HEK293 (cell line): ENCODE measurements around the gene HSD17B7.

Experiments
- CTCF ChIA-PET: fragments of 350-600 bp; formaldehyde crosslinking; extraction: SDS; loops from one replicate; lab custom pipeline; 2021; ENCODE audit warnings: antibody characterized with exemption; lab: Yijun Ruan, JAX
- POLR2A ChIA-PET: fragments of 300-600 bp; formaldehyde crosslinking; extraction: SDS; loops from one replicate; lab custom pipeline; 2020; ENCODE audit warnings: antibody characterized with exemption, inconsistent platforms; lab: Yijun Ruan, JAX
- H3K27ac ChIP-seq: fragments of 200-500 bp; sonication (Bioruptor generic); 2 replicates; pipeline ENCODE4 v1.5.1; 2014; ENCODE audit warnings: low read depth, low read length, control low read depth, inconsistent platforms; ENCODE audit errors: extremely low read depth
- H3K36me3 ChIP-seq, 2 experiments: fragments of 200-500 bp in 1 of 2; sonication (Bioruptor generic) in 1 of 2; 1 replicate in 1 of 2; 2 replicates in 1 of 2; pipeline ENCODE4 v1.5.1; 2014 to 2017; ENCODE audit warnings: inconsistent platforms in 2 of 2, low read length in 2 of 2; ENCODE audit not compliant: control insufficient read depth in 2 of 2, insufficient read depth in 1 of 2
- H3K4me1 ChIP-seq: fragments of 200-500 bp; sonication (Bioruptor generic); 2 replicates; pipeline ENCODE4 v1.5.1; 2014; ENCODE audit warnings: mild to moderate bottlenecking, low read length, inconsistent platforms; ENCODE audit not compliant: control insufficient read depth, insufficient read depth
- H3K4me3 ChIP-seq: 2 replicates; pipeline ENCODE4 v1.5.1; 2011; ENCODE audit warnings: low read depth, mild to moderate bottlenecking, control low read depth, low read length, moderate library complexity
- H3K9me3 ChIP-seq: fragments of 200-500 bp; sonication (Bioruptor generic); 2 replicates; pipeline ENCODE4 v1.5.1; 2014; ENCODE audit warnings: low read depth, low read length, inconsistent platforms; ENCODE audit not compliant: control insufficient read depth, insufficient read depth
- GFI1B ChIP-seq: fragments of 450-650 bp; formaldehyde crosslinking; IDR thresholded peaks from 2 replicates; pipeline ENCODE4 v1.5.1; 2016; ENCODE audit warnings: missing biosample characterization, missing genetic modification characterization
- OVOL3 ChIP-seq: fragments of 450-650 bp; formaldehyde crosslinking; IDR thresholded peaks from 2 replicates; pipeline ENCODE4 v1.5.1; 2016; ENCODE audit warnings: missing biosample characterization, missing genetic modification characterization
- REST ChIP-seq: fragments of 450-650 bp; formaldehyde crosslinking; IDR thresholded peaks from 2 replicates; pipeline ENCODE4 v1.5.1; 2016; ENCODE audit warnings: missing biosample characterization, missing genetic modification characterization
- SCRT1 ChIP-seq: fragments of 450-650 bp; formaldehyde crosslinking; IDR thresholded peaks from 2 replicates; pipeline ENCODE4 v1.5.1; 2016; ENCODE audit warnings: missing biosample characterization, missing genetic modification characterization, borderline replicate concordance
- TCF7L2 ChIP-seq: IDR thresholded peaks from 2 replicates; pipeline ENCODE4 v1.6.1; 2011; ENCODE audit warnings: low read depth, mild to moderate bottlenecking, inconsistent platforms, low read length, moderate library complexity, borderline replicate concordance
- ZBTB17 ChIP-seq: fragments of 450-650 bp; formaldehyde crosslinking; IDR thresholded peaks from 2 replicates; pipeline ENCODE4 v1.5.1; 2016; ENCODE audit warnings: missing biosample characterization, missing genetic modification characterization
- ZBTB6 ChIP-seq: fragments of 450-650 bp; formaldehyde crosslinking; IDR thresholded peaks from 2 replicates; pipeline ENCODE4 v1.5.1; 2017; ENCODE audit warnings: missing biosample characterization, missing genetic modification characterization
- ZFP3 ChIP-seq: fragments of 450-650 bp; formaldehyde crosslinking; IDR thresholded peaks from 2 replicates; pipeline ENCODE4 v1.5.1; 2016; ENCODE audit warnings: low read depth, missing biosample characterization, missing genetic modification characterization
- ZNF169 ChIP-seq: fragments of 450-650 bp; formaldehyde crosslinking; IDR thresholded peaks from 2 replicates; pipeline ENCODE4 v1.5.1; 2016; ENCODE audit warnings: missing biosample characterization, missing genetic modification characterization
- ZNF350 ChIP-seq: fragments of 450-650 bp; formaldehyde crosslinking; IDR thresholded peaks from 2 replicates; pipeline ENCODE4 v1.5.0; 2017; ENCODE audit warnings: missing biosample characterization, mild to moderate bottlenecking, missing genetic modification characterization
- ZNF366 ChIP-seq: fragments of 450-650 bp; formaldehyde crosslinking; conservative IDR thresholded peaks from 2 replicates; pipeline ENCODE4 v1.5.1; 2016; ENCODE audit warnings: missing biosample characterization, missing genetic modification characterization
- ZNF423 ChIP-seq: fragments of 450-650 bp; formaldehyde crosslinking; IDR thresholded peaks from 2 replicates; pipeline ENCODE4 v1.5.1; 2016; ENCODE audit warnings: missing biosample characterization, missing genetic modification characterization
- ZNF426 ChIP-seq: fragments of 450-650 bp; formaldehyde crosslinking; IDR thresholded peaks from 2 replicates; pipeline ENCODE4 v1.5.1; 2017; ENCODE audit warnings: missing biosample characterization, missing genetic modification characterization, mild to moderate bottlenecking, inconsistent platforms, moderate library complexity
- ZNF514 ChIP-seq: fragments of 450-650 bp; formaldehyde crosslinking; IDR thresholded peaks from 2 replicates; pipeline ENCODE4 v1.5.1; 2016; ENCODE audit warnings: missing biosample characterization, missing genetic modification characterization
- ZNF518A ChIP-seq: fragments of 450-650 bp; formaldehyde crosslinking; conservative IDR thresholded peaks from 2 replicates; pipeline ENCODE4 v1.5.1; 2016; ENCODE audit warnings: low read depth, missing biosample characterization, missing genetic modification characterization
- TF ChIP-seq, protein P1 (sequence below): fragments of 450-650 bp; formaldehyde crosslinking; IDR thresholded peaks from 2 replicates; pipeline ENCODE4 v1.5.1; 2017; ENCODE audit warnings: missing biosample characterization, missing genetic modification characterization
- TF ChIP-seq, protein P2 (sequence below): fragments of 450-650 bp; formaldehyde crosslinking; IDR thresholded peaks from 2 replicates; pipeline ENCODE4 v1.5.1; 2016; ENCODE audit warnings: missing biosample characterization, missing genetic modification characterization

The HSD17B7 gene

DNA sequence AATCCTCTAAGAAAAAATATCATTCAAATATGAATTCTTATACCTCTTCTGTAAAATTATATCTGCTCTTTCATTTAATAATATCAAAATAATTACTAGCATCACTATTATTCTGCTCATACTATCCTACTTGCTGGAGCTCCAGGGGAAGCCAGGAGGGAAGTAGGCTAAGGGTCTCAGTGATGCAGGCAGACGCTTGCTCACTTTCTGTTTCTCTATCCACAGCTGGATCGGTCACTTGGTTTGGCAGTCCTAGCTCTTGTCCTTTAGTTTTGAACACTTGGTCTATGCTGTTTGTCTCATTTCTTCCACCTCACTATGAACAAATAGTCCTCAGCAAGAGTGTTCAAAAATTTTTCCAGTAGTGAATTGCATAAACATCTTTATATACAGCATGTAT lies 59.2 kb downstream of the HSD17B7 start:
- Histone ChIP-seq H3K4me1 (peaks cover 6% of the 10 kb centered on the region), H3K27ac (no peak overlapping the region), H3K9me3 (no peaks in the 10 kb centered on the region), H3K4me3 (no peak overlapping the region), H3K36me3 (no peaks in the 10 kb centered on the region)
- TF ChIP-seq SCRT1 (tag by site-specific recombination) (no peak), ZNF423 (no peak), REST (tag by site-specific recombination) (no peak), ZNF366 (tag by site-specific recombination) (no peak), TCF7L2 (no peak), ZNF518A (tag by site-specific recombination) (no peak), GFI1B (no peak), ZFP3 (tag by site-specific recombination) (no peak), OVOL3 (tag by site-specific recombination) (no peak), ZNF350 (tag by site-specific recombination) (no peak), ZNF426 (tag by site-specific recombination) (no peak), ZNF169 (tag by site-specific recombination) (no peak), ZBTB6 (tag by site-specific recombination) (no peak), ZBTB17 (tag by site-specific recombination) (no peak), ZNF514 (tag by site-specific recombination) (no peak)
- TF ChIP-seq, protein P1, sequence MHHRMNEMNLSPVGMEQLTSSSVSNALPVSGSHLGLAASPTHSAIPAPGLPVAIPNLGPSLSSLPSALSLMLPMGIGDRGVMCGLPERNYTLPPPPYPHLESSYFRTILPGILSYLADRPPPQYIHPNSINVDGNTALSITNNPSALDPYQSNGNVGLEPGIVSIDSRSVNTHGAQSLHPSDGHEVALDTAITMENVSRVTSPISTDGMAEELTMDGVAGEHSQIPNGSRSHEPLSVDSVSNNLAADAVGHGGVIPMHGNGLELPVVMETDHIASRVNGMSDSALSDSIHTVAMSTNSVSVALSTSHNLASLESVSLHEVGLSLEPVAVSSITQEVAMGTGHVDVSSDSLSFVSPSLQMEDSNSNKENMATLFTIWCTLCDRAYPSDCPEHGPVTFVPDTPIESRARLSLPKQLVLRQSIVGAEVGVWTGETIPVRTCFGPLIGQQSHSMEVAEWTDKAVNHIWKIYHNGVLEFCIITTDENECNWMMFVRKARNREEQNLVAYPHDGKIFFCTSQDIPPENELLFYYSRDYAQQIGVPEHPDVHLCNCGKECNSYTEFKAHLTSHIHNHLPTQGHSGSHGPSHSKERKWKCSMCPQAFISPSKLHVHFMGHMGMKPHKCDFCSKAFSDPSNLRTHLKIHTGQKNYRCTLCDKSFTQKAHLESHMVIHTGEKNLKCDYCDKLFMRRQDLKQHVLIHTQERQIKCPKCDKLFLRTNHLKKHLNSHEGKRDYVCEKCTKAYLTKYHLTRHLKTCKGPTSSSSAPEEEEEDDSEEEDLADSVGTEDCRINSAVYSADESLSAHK = no peak
- TF ChIP-seq, protein P2, sequence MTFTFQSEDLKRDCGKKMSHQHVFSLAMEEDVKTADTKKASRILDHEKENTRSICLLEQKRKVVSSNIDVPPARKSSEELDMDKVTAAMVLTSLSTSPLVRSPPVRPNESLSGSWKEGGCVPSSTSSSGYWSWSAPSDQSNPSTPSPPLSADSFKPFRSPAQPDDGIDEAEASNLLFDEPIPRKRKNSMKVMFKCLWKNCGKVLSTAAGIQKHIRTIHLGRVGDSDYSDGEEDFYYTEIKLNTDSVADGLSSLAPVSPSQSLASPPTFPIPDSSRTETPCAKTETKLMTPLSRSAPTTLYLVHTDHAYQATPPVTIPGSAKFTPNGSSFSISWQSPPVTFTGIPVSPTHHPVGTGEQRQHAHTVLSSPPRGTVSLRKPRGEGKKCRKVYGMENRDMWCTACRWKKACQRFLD = no peak
- POLR2A ChIA-PET = no interaction called here
- CTCF ChIA-PET = interaction anchor here (0.5 to 4.5 kb wide), 6 partner anchors 221 to 669 kb away, joined by 3 to 39 read pairs (median 8); partner anchors contain the start of gene RGS4
